Cortex of kidney (tissue), 1 donor: ENCODE data around the gene MINDY1.

Source experiments
- DNase-seq: peaks from one replicate; lab custom pipeline; 2025; lab: John Stamatoyannopoulos, UW

MINDY1 gene

GRCh38 chr1:151011154-151011850 lies 4.6 kb upstream of the MINDY1 start:
- no peak for DNase-seq

DNA sequence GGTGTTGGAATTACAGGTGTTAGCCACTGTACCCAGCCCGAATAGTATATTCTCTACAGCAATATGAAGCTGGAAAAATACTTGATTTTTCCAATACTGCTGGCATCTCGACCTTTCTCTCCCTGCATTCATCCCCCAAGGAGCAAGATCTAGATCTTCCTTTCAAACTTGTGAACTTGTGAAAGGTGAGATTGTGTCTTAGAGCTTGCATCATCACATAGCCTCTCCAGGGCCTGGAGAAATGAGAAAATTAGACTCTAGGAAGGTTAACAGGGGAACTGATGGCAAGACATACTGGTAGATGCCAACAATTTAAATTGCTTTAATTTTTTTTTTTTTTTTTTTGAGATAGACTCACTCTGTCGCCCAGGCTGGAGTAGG lies 3.6 kb upstream of the MINDY1 start:
- DNase-seq, result no peak

DNA sequence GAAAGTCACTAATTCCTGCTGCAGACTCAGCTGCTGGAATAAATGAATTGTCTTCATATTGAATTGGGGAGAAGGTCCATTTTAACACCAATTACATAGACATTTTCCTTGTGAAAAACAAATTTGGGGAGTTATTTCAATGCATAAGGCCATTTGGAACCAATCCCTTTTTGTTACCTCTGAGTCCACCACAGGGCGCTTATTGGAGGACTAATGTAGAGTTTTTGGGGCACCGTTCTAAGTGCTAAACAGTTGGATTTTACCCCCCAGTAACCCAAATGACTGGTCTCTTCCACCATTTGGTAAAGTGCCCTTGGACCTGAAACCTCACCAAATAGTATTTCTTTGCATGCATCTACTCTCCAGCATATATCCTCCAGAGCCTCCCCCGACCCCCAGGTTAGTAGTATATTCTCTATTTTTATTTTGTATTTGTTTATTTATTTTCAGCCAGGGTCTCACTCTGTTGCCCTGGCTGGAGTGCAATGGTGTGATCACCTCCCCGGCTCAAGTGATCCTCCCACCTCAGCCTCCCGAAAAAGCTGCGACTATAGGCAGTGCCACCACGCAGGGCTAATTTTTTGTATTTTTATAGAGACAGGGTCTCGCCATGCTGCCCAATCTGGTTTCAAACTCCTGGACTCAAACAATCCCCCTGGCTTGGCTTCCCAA lies 3.1 kb upstream of the MINDY1 start:
- DNase-seq, result no peak

DNA sequence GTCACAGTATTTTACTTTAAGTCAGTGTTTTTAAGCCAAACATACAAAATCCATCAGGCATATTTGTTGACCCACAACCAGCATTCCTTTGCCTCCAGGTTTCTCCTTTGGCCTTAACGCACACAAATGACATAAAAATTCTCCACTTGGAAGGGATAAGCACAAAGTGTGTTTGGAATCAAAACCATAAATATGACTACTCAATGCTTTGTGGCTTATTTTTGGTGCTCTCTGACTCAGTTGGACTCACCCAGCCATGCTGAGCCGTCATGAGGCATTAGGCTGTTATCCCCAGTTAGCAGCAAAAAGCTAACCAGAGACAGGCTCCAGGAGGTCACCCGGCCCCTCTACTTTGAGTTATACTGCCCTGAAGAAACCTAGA lies 2.5 kb upstream of the MINDY1 start:
- DNase-seq, result no peak

DNA sequence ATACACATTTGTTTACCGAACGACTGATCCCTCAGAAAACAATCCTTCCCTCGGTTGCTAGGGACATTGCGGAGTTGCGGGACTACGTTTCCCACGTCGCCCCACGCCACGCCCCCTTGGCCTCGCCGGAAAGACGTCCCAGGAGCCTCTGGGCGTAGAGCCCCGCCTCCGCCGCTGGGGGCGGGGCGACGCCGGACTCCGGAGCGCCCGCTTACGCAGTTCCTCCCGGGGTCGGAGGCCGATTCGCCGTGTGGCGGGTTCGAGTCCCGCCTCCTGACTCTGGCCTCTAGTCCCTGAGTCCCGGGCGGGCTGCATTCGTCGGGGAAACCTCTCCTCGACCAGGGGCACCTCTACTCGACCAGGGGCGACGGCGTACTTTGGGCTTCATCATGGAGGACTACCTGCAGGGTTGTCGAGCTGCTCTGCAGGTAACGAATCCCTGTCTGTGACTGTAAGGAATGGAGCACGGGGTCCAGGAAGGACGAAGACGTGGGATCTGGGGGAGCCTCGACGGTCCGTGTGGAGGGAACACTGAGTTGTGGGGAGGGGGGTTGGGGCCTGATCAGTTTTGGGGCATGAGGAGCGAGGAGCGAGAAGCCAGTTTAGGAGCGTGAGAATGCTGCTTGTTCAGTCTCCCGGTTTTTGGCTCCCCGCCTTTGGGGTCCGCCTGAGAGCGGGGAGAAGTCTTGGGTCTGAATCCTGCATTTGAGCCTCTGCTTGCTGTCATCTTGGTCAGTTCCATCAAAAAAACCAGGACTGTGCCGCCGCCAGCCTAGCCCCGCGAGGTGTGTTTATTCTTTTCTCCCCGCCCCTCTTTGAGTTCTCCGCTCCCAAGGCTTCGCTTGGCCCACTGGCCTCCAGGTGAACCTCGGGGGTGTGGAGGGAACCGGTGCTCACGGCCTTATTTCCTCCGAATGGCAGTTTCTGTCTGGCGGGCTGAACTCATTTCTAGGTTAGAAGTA lies 1.8 kb upstream of the MINDY1 start, which contains the start of gene PRUNE1:
Gene PRUNE1 (plus strand): TSS at position 206 of the 962 bp plus-strand sequence. CDS start 184 bp downstream, at position 390.
- DNase-seq, result peak; percentile 71

DNA sequence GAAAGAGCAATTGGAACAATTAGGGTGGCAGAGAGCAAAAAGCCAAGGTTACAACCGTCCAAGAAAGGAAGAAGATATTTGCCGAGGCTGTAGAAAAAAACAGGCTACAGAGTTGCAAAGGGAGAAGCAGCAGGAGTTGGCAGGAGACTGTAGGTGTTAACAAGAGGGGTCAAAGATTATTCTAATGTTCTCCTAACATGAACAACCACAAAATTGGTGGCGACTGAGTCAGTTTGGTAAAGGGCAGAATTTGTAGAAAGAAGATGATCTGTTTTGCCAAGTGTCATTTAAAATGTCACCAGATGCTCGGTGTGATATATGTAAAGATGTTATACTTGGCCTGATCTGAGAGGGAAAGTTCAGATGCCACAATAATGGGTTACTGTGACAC lies 1.1 kb upstream of the MINDY1 start:
- DNase-seq, result no peak

GRCh38 chr1:151005729-151006319 lies 878 bp downstream of the MINDY1 start:
- DNase-seq, result no peak

DNA sequence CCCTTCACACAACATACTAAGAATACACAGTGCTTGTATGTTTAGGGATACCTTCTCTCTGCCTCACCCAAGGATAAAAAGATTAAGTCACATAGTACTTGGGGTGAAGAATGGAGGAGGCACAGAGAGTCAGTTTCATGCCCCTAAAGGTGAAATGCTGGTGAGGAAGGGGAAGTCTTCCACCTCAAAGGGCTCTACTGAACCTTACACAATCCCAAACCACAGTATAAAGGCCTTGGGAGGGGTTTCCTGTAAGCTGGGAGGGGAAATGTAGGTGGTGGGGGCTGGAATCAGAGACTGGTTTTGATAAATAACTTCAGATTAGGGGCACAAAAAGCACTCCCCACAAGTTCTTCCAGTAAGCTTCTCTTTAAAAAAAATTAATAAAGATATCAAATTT lies 3.5 kb downstream of the MINDY1 start:
- no peak for DNase-seq

DNA sequence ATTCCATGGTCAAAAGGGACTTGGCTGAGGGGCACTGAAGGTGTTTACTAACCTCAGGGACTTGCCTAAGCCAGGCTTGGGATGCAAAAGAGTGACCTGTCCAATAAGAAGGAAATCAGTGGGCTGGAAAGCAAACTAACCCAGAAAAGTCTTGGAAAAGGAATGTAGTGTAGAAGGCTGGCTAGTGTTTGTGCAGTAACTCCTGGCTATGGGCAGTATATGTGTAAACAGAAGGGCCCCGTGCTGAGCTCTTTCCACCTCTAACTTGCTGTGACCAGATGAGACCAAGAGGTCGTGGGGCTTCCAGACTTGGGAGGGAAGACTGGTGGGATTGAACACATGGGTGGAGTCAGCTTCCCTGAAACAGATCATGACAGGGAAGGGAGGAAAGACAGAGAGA lies 4.1 kb downstream of the MINDY1 start:
- DNase-seq, result no peak

GRCh38 chr1:151002051-151002450 lies 4.7 kb downstream of the MINDY1 start:
- no peak for DNase-seq

DNA sequence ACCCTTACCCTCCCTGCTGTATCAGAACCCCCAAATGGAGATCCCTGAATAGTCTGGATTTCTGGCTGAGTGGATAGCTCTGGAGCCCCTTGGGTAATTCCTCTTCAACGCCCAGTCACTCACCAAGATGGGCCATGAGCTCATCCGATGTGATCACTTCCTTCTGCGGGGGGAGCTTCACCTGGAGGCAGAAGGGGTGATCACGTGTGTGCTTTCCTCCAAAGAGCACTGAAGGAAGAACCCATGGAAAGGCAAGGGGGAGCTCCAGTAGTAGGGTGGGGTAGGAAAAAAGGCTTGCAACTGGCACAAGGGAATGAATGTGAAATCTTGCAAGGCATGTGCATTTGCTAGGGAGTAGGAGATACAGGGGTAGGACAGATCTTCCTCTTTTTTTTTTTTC lies 5.1 kb downstream of the MINDY1 start:
- DNase-seq, result no peak

DNA sequence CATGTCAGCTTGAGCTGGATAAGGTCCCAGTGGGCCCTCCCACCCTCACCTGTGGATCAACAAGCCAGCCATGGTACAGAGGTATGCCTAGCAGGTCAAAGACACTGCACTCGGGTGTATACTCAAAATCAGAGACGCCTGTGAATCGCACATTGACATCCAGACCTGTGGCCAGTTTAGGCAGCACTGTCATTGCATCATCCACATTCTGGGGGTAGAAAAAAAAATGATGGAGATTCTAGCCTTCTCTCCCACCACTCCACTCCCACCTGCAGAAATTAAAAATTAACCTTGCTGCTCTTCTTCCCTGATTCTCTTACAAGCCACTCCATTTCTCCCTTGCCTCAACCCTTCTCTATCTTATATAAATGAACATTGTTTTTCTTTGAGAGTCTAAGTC lies 6.3 kb downstream of the MINDY1 start:
- no peak for DNase-seq

GRCh38 chr1:150999926-151000325 lies 6.8 kb downstream of the MINDY1 start:
- no peak for DNase-seq

GRCh38 chr1:150999051-150999674 lies 7.5 kb downstream of the MINDY1 start:
- DNase-seq, result no peak

- DNase-seq, result no peak
Measured at GRCh38 chr1:150997949-150998348, 8.8 kb downstream of the MINDY1 start.

- DNase-seq, result no peak
Measured at GRCh38 chr1:150997126-150997872, 9.4 kb downstream of the MINDY1 start.

DNA sequence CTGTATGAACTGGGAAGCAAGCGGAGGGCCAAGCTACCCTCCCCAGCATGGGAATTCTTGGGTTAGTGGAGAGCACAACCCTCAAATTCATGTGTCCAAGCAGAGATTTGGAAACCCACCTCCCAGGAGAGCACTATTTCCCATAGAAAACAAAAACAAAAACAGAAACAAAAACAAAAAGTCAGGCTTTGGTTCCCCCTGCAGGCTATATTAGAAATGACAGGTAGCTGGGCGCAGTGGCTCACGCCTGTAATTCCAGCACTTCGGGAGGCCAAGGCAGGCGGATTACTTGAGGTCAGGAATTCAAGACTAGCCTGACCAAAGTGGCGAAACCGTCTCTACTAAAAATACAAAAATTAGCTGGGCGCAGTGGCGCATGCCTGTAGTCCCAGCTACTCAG lies 10.8 kb downstream of the MINDY1 start:
- DNase-seq, result no peak

DNA sequence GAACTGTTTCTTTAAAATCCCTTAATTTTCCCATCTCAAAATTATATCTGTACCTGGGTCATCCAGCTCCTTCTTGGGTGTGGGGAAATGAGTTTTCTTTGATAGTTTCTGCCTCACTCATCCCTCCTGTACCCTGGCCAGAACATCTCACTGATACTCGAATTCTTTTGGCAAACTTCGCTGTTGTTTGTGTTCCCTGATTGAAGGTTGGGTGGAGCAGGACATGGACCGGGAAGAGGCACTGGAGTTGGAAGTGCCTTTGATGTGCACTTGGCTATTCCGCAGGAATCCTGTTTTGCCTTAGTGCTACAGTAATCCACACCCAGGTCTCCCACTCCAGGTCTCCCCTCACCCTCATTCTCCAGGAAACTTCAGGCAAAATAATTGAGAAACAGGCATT lies 11.2 kb downstream of the MINDY1 start:
- no peak for DNase-seq

DNA sequence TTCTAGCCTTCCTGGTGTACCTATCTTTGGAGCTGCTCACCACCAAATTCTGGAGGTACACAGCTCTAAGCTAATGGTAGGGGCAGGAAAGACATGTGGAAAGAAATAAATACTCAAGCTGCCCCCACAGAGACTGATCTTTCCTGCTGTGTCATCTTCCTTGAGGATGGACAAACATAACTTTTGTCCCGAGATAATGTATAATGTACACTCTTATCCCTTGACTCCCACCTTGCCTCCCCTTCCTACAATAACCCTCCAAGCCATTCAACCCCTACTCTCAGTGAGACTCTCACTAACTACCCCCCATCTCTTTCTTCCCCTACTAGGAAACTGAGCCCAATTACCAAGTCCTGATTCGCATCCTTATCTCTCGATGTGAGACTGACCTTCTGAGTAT lies 12.5 kb downstream of the MINDY1 start:
- DNase-seq, result no peak

- DNase-seq, result no peak
Measured at GRCh38 chr1:150992626-150993025, 14.1 kb downstream of the MINDY1 start.

GRCh38 chr1:150987924-150988323 lies 18.8 kb downstream of the MINDY1 start:
- no peak for DNase-seq
